Loucy (cell line): ENCODE measurements around the gene HEXIM2.

Experiments used
- CTCF ChIP-seq: fragments of 200-600 bp; sonication (generic); conservative IDR thresholded peaks from 2 replicates; pipeline ENCODE4 v1.5.1; 2014; ENCODE audit warnings: mild to moderate bottlenecking, antibody characterized with exemption, low read length
- EZH2phosphoT487 ChIP-seq: fragments of 200-600 bp; IDR thresholded peaks from 2 replicates; pipeline ENCODE4 v1.6.1; 2018; ENCODE audit warnings: antibody characterized with exemption, mild to moderate bottlenecking, moderate library complexity, borderline replicate concordance

GRCh38 chr17:45146890-45147580, 14.6 kb upstream of the HEXIM2 start:
- TF ChIP-seq CTCF, result no peak
- TF ChIP-seq EZH2phosphoT487, result no peak
